Fibroblast of mammary gland (primary cell): ENCODE results near the gene RNF7.

Source experiments
- DNase-seq: peaks from one replicate; pipeline ENCODE4 v3.0.0-alpha.2; 2010; ENCODE audit warnings: low read depth
- H3K4me3 ChIP-seq: 2 replicates; pipeline ENCODE4 v1.5.1; 2011; ENCODE audit warnings: low read depth, mild to moderate bottlenecking, low read length, moderate library complexity; ENCODE audit not compliant: control insufficient read depth
- CTCF ChIP-seq: conservative IDR thresholded peaks from 2 replicates; pipeline ENCODE4 v1.5.1; 2011; ENCODE audit warnings: low read depth, low read length, inconsistent platforms; ENCODE audit not compliant: control insufficient read depth, insufficient read depth

The RNF7 gene

GRCh38 chr3:141735770-141736465, 2.2 kb upstream of the RNF7 start:
- DNase-seq = no peak
- TF ChIP-seq CTCF = no peak
- no peak overlapping the region for H3K4me3 ChIP-seq

GRCh38 chr3:141737093-141737492, 1.0 kb upstream of the RNF7 start:
- DNase-seq = no peak
- H3K4me3 ChIP-seq = no peak overlapping the region
- TF ChIP-seq CTCF = no peak

GRCh38 chr3:141737678-141738021, 448 bp upstream of the RNF7 start:
- DNase-seq = no peak
- TF ChIP-seq CTCF = no peak
- H3K4me3 ChIP-seq = peak overlapping the region; percentile 37

- H3K4me3 ChIP-seq = peak overlapping the region; percentile 96
- DNase-seq = peak; percentile 65
- no peak for TF ChIP-seq CTCF
These were observed 829 bp downstream of the RNF7 start for GRCh38 chr3:141738891-141739363.

GRCh38 chr3:141739731-141740130, 1.6 kb downstream of the RNF7 start:
- no peak for DNase-seq
- peak overlapping the region; percentile 96 for H3K4me3 ChIP-seq
- TF ChIP-seq CTCF = no peak

DNA sequence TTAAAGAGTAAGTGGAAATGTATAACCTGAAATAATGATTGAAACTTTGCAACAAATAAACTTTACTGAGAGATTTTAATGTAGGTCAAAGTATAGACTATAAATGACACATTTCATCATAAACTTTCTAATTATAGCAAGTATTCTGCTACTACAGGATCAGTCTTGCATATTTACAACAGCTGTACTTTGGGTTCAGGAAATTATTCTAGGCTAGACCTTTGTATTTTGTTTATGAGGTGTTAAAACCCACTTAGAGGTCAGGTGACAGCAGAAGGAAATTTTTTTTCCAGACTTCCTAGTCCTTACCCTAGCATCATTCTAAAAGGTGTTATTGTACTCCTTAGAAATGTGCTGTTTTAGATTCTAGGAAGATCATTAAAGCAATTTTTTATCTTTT, 2.3 kb downstream of the RNF7 start:
- DNase-seq = no peak
- TF ChIP-seq CTCF = no peak
- no peak overlapping the region for H3K4me3 ChIP-seq

DNA sequence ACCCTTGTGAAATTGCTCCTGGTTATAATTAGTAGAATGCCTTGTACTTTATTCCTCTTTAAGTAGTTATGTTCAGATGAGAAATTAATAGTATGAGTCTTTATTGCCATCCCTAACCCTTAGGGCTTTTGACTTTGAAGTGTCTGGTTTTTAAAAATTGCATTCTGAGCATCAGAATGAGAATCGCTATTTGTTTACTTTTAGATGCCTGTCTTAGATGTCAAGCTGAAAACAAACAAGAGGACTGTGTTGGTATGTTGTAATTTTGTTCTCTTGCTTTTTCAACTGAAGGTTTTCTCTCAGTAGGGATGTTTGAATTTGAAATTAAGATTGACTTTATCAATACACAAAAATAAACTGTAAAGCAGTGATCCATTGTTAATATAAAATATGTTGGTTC, 5.2 kb downstream of the RNF7 start:
- no peak overlapping the region for H3K4me3 ChIP-seq
- no peak for TF ChIP-seq CTCF
- no peak for DNase-seq
